ENCODE measurements around the gene KAZN. TPM values are rescaled to one million over a fixed set of nuclear protein-coding genes. Genes with fewer than 3 reads are reported as not detected.

KAZN gene
- total RNA-seq, 1 experiment from 2014 or later = 2.4 TPM

DNA sequence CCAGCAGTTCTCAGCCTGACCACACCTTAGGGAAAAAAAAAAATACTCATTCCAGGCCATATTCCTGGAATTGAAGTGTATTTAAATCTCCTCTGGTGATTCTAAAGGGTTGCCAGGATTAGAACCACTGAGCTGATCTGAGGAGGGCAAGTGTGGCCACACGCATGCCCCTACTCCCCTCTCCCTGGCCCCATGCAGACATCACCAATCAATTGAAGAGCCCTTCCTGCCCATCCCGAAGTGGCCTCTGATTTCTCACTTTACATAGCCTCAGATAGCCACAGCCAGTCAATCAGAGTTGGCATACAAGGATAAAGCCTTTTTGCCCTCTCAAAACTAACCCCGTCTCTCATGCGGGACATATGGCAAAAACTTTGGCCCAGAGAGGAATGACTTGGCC is 470.5 kb downstream of the KAZN start:
- Histone ChIP-seq H3K36me3 (ENCODE audit: control insufficient read depth, insufficient read depth, low read length) (no peaks in the 10 kb centered on the region), H3K4me1 (no peaks in the 10 kb centered on the region), H3K4me3 (ENCODE audit: low read depth, low read length) (no peak overlapping the region), H3K9me3 (no peaks in the 10 kb centered on the region), H3K27me3 (replicated peaks; ENCODE audit: control insufficient read depth, insufficient read depth, low read length) (no peaks in the 10 kb centered on the region)
- CTCF ChIA-PET = no interaction called here
- H3K4me1 Mint-ChIP-seq (ENCODE audit: low read depth, unreplicated experiment) = no peaks in the 10 kb centered on the region
- no peaks in the 10 kb centered on the region for H3K9me3 Mint-ChIP-seq (ENCODE audit: unreplicated experiment)
- POLR2A ChIA-PET = no interaction called here
- TF ChIP-seq, protein P1, sequence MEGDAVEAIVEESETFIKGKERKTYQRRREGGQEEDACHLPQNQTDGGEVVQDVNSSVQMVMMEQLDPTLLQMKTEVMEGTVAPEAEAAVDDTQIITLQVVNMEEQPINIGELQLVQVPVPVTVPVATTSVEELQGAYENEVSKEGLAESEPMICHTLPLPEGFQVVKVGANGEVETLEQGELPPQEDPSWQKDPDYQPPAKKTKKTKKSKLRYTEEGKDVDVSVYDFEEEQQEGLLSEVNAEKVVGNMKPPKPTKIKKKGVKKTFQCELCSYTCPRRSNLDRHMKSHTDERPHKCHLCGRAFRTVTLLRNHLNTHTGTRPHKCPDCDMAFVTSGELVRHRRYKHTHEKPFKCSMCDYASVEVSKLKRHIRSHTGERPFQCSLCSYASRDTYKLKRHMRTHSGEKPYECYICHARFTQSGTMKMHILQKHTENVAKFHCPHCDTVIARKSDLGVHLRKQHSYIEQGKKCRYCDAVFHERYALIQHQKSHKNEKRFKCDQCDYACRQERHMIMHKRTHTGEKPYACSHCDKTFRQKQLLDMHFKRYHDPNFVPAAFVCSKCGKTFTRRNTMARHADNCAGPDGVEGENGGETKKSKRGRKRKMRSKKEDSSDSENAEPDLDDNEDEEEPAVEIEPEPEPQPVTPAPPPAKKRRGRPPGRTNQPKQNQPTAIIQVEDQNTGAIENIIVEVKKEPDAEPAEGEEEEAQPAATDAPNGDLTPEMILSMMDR (IDR thresholded peaks at IDR 0.05; ENCODE audit: insufficient read depth in 1 of 2, low read depth in 1 of 2, low read length in 1 of 2, severe bottlenecking in 1 of 2, unreplicated experiment in 1 of 2) = no peak
- no peaks in the 10 kb centered on the region for H3K36me3 Mint-ChIP-seq (ENCODE audit: insufficient read depth, unreplicated experiment)
- DNase-seq = no peak
- H3K27ac Mint-ChIP-seq (ENCODE audit: unreplicated experiment) = no peak overlapping the region
- H3K4me3 Mint-ChIP-seq (ENCODE audit: unreplicated experiment) = no peak overlapping the region
- intact Hi-C loops (cut with micrococcal nuclease; ENCODE audit: unreplicated experiment) = no loop called here
- H3K27me3 Mint-ChIP-seq (ENCODE audit: insufficient read depth, unreplicated experiment) = no peaks in the 10 kb centered on the region
- BruUV-seq (replicated peaks) = no TSS peak

DNA sequence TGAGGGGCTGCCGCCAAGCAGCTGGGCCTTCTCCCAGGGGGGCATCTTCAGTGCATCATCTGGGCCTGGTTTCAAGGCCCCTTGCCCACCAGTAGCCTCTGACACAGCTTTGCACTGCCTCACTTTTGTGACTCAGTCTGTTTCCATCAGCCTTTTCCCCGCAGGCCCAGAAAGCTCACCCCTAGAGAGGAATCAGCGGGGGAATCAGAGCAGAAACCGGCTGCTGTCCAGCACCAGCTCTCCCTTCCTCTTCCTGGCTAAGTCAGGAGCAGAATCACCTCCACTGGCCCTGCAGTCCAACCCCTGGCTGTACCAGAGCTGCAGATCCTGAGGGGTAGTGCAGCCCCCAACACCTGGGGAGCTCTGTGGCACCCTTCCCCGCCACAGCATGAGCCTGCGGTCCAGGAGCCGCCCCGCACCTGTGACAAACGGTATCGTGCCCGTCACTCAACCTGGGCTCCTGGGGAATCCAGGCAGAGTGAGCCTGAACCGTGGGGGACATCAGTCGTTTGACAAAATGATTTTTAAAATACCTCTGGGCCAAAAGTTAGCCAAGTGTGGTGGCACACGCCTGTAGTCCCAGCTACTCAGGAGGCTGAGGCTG is 471.8 kb downstream of the KAZN start:
- no peaks in the 10 kb centered on the region for H3K27me3 Mint-ChIP-seq (ENCODE audit: insufficient read depth, unreplicated experiment)
- Histone ChIP-seq H3K4me1 (no peaks in the 10 kb centered on the region), H3K9me3 (no peaks in the 10 kb centered on the region), H3K4me3 (ENCODE audit: low read depth, low read length) (no peak overlapping the region), H3K27me3 (replicated peaks; ENCODE audit: control insufficient read depth, insufficient read depth, low read length) (no peaks in the 10 kb centered on the region), H3K36me3 (ENCODE audit: control insufficient read depth, insufficient read depth, low read length) (no peaks in the 10 kb centered on the region)
- no peaks in the 10 kb centered on the region for H3K4me1 Mint-ChIP-seq (ENCODE audit: low read depth, unreplicated experiment)
- no peak overlapping the region for H3K4me3 Mint-ChIP-seq (ENCODE audit: unreplicated experiment)
- TF ChIP-seq, protein P1 (IDR thresholded peaks at IDR 0.05; ENCODE audit: insufficient read depth in 1 of 2, low read depth in 1 of 2, low read length in 1 of 2, severe bottlenecking in 1 of 2, unreplicated experiment in 1 of 2) = no peak
- intact Hi-C loops (cut with micrococcal nuclease; ENCODE audit: unreplicated experiment) = no loop called here
- H3K36me3 Mint-ChIP-seq (ENCODE audit: insufficient read depth, unreplicated experiment) = no peaks in the 10 kb centered on the region
- no peaks in the 10 kb centered on the region for H3K9me3 Mint-ChIP-seq (ENCODE audit: unreplicated experiment)
- CTCF ChIA-PET = no interaction called here
- DNase-seq = no peak
- no peak overlapping the region for H3K27ac Mint-ChIP-seq (ENCODE audit: unreplicated experiment)
- POLR2A ChIA-PET = interaction anchor here (0.7 kb wide), 1 partner anchor 34 kb away, joined by 3 read pairs; no protein-coding TSS in a partner anchor
- BruUV-seq (replicated peaks) = no TSS peak

- no peaks in the 10 kb centered on the region for H3K4me1 ChIP-seq
- no peaks in the 10 kb centered on the region for H3K9me3 ChIP-seq
- H3K36me3 ChIP-seq (ENCODE audit: control insufficient read depth, insufficient read depth, low read length) = no peaks in the 10 kb centered on the region
- CTCF ChIA-PET = no interaction called here
- Mint-ChIP-seq H3K4me1 (ENCODE audit: low read depth, unreplicated experiment) (no peaks in the 10 kb centered on the region), H3K27ac (ENCODE audit: unreplicated experiment) (no peak overlapping the region), H3K9me3 (ENCODE audit: unreplicated experiment) (no peaks in the 10 kb centered on the region), H3K4me3 (ENCODE audit: unreplicated experiment) (no peak overlapping the region), H3K36me3 (ENCODE audit: insufficient read depth, unreplicated experiment) (no peaks in the 10 kb centered on the region), H3K27me3 (ENCODE audit: insufficient read depth, unreplicated experiment) (no peaks in the 10 kb centered on the region)
- POLR2A ChIA-PET = no interaction called here
- no peaks in the 10 kb centered on the region for H3K27me3 ChIP-seq (replicated peaks; ENCODE audit: control insufficient read depth, insufficient read depth, low read length)
- TF ChIP-seq, protein P1 (IDR thresholded peaks at IDR 0.05; ENCODE audit: insufficient read depth in 1 of 2, low read depth in 1 of 2, low read length in 1 of 2, severe bottlenecking in 1 of 2, unreplicated experiment in 1 of 2) = no peak
- DNase-seq = no peak
- BruUV-seq (replicated peaks) = no TSS peak
- no peak overlapping the region for H3K4me3 ChIP-seq (ENCODE audit: low read depth, low read length)
- intact Hi-C loops (cut with micrococcal nuclease; ENCODE audit: unreplicated experiment) = no loop called here
Measured at GRCh38 chr1:15071936-15072335, 473.5 kb downstream of the KAZN start.

All from Caco-2 (cell line).